ENCODE measurements around the gene POLR2I. TPM values are rescaled to one million over a fixed set of nuclear protein-coding genes. Genes with fewer than 3 reads are reported as not detected.

Gene POLR2I
- total RNA-seq, 1 experiment from 2014 or later: 250 TPM

- ChIA-PET POLR2A (ENCODE audit: unreplicated experiment) (no interaction called here), CTCF (no interaction called here)
- Histone ChIP-seq H3K79me2 (ENCODE audit: low read length) (no peaks in the 10 kb centered on the region), H3F3A (ENCODE audit: low read length, unreplicated experiment) (no peaks in the 10 kb centered on the region), H3K4me1 (ENCODE audit: insufficient read depth, low read length) (no peaks in the 10 kb centered on the region), H2AFZ (ENCODE audit: low read length) (no peak overlapping the region), H3K9me2 (replicated peaks; ENCODE audit: low read length) (no peaks in the 10 kb centered on the region), H3K27ac (ENCODE audit: low read length) (no peak overlapping the region), H3K4me3 (ENCODE audit: low read length) (no peak overlapping the region), H3K4me2 (ENCODE audit: low read length) (no peak overlapping the region), H3K9me3 (ENCODE audit: low read length) (no peaks in the 10 kb centered on the region), H3K36me3 (ENCODE audit: low read depth, low read length) (peaks cover 12% of the 10 kb centered on the region; the same call in 1 of the 2 replicates), H3K27me3 (ENCODE audit: low read length) (no peaks in the 10 kb centered on the region), H4K20me1 (ENCODE audit: low read length) (no peaks in the 10 kb centered on the region), H3K9ac (ENCODE audit: low read length) (no peak overlapping the region)
- no TSS peak for BruUV-seq (replicated peaks)
- intact Hi-C loops (cut with micrococcal nuclease): no loop called here
- ATAC-seq (no peak), DNase-seq (no peak)
- no peak for TF ChIP-seq EZH2phosphoT487 (IDR thresholded peaks at IDR 0.05; ENCODE audit: borderline replicate concordance, low read length)
- TF ChIP-seq, protein P1, sequence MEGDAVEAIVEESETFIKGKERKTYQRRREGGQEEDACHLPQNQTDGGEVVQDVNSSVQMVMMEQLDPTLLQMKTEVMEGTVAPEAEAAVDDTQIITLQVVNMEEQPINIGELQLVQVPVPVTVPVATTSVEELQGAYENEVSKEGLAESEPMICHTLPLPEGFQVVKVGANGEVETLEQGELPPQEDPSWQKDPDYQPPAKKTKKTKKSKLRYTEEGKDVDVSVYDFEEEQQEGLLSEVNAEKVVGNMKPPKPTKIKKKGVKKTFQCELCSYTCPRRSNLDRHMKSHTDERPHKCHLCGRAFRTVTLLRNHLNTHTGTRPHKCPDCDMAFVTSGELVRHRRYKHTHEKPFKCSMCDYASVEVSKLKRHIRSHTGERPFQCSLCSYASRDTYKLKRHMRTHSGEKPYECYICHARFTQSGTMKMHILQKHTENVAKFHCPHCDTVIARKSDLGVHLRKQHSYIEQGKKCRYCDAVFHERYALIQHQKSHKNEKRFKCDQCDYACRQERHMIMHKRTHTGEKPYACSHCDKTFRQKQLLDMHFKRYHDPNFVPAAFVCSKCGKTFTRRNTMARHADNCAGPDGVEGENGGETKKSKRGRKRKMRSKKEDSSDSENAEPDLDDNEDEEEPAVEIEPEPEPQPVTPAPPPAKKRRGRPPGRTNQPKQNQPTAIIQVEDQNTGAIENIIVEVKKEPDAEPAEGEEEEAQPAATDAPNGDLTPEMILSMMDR (conservative IDR thresholded peaks at IDR 0.05; ENCODE audit: low read depth, low read length): no peak
- TF ChIP-seq EZH2 (IDR thresholded peaks at IDR 0.05; ENCODE audit: low read length, unreplicated experiment): no peak
Measured at GRCh38 chr19:36081894-36082293, 32.8 kb downstream of the POLR2I start.

DNA sequence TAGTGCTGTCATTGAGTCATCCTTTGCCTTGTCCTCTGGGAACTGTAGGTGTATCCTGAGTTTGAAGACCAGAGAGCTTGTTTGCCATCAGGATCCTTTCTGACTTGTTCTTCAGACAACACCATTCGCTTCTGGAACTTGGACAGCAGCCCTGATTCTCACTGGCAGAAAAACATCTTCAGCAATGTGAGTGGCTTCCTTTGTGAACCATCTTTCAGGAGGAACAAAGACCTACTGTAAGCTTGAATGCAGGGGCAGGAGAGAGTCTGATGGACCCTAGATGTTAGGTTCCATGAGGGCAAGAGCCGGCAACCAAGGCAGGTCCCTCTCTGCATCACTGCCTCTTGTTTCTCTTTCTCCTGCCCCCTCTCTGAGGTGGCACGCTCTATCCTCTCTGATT, 33.3 kb downstream of the POLR2I start:
- DNase-seq: no peak
- no peaks in the 10 kb centered on the region for H3K79me2 ChIP-seq (ENCODE audit: low read length)
- H3F3A ChIP-seq (ENCODE audit: low read length, unreplicated experiment): no peaks in the 10 kb centered on the region
- no peaks in the 10 kb centered on the region for H3K4me1 ChIP-seq (ENCODE audit: insufficient read depth, low read length)
- no peaks in the 10 kb centered on the region for H3K9me3 ChIP-seq (ENCODE audit: low read length)
- TF ChIP-seq EZH2 (IDR thresholded peaks at IDR 0.05; ENCODE audit: low read length, unreplicated experiment) (no peak), EZH2phosphoT487 (IDR thresholded peaks at IDR 0.05; ENCODE audit: borderline replicate concordance, low read length) (no peak)
- TF ChIP-seq, protein P1 (conservative IDR thresholded peaks at IDR 0.05; ENCODE audit: low read depth, low read length): no peak
- no peak overlapping the region for H3K4me2 ChIP-seq (ENCODE audit: low read length)
- CTCF ChIA-PET: no interaction called here
- peaks cover 12% of the 10 kb centered on the region; the same call in 1 of the 2 replicates for H3K36me3 ChIP-seq (ENCODE audit: low read depth, low read length)
- POLR2A ChIA-PET (ENCODE audit: unreplicated experiment): no interaction called here
- H3K4me3 ChIP-seq (ENCODE audit: low read length): no peak overlapping the region
- no peak overlapping the region for H3K27ac ChIP-seq (ENCODE audit: low read length)
- ATAC-seq: no peak
- no peak overlapping the region for H2AFZ ChIP-seq (ENCODE audit: low read length)
- intact Hi-C loops (cut with micrococcal nuclease): no loop called here
- H4K20me1 ChIP-seq (ENCODE audit: low read length): no peaks in the 10 kb centered on the region
- H3K9ac ChIP-seq (ENCODE audit: low read length): no peak overlapping the region
- H3K27me3 ChIP-seq (ENCODE audit: low read length): no peaks in the 10 kb centered on the region
- no peaks in the 10 kb centered on the region for H3K9me2 ChIP-seq (replicated peaks; ENCODE audit: low read length)
- BruUV-seq (replicated peaks): no TSS peak

GRCh38 chr19:36079389-36079945, 35.2 kb downstream of the POLR2I start:
- ATAC-seq (no peak), DNase-seq (no peak)
- intact Hi-C loops (cut with micrococcal nuclease): no loop called here
- ChIA-PET CTCF (no interaction called here), POLR2A (ENCODE audit: unreplicated experiment) (no interaction called here)
- Histone ChIP-seq H2AFZ (ENCODE audit: low read length) (no peak overlapping the region), H4K20me1 (ENCODE audit: low read length) (no peaks in the 10 kb centered on the region), H3K79me2 (ENCODE audit: low read length) (no peaks in the 10 kb centered on the region), H3K27me3 (ENCODE audit: low read length) (no peaks in the 10 kb centered on the region), H3K4me3 (ENCODE audit: low read length) (no peak overlapping the region), H3F3A (ENCODE audit: low read length, unreplicated experiment) (no peaks in the 10 kb centered on the region), H3K36me3 (ENCODE audit: low read depth, low read length) (peaks cover 12% of the 10 kb centered on the region; the same call in 1 of the 2 replicates), H3K9ac (ENCODE audit: low read length) (no peak overlapping the region), H3K4me2 (ENCODE audit: low read length) (no peak overlapping the region), H3K27ac (ENCODE audit: low read length) (no peak overlapping the region), H3K4me1 (ENCODE audit: insufficient read depth, low read length) (no peaks in the 10 kb centered on the region), H3K9me3 (ENCODE audit: low read length) (no peaks in the 10 kb centered on the region), H3K9me2 (replicated peaks; ENCODE audit: low read length) (no peaks in the 10 kb centered on the region)
- TF ChIP-seq EZH2 (IDR thresholded peaks at IDR 0.05; ENCODE audit: low read length, unreplicated experiment) (no peak), EZH2phosphoT487 (IDR thresholded peaks at IDR 0.05; ENCODE audit: borderline replicate concordance, low read length) (no peak)
- TF ChIP-seq, protein P1 (conservative IDR thresholded peaks at IDR 0.05; ENCODE audit: low read depth, low read length): no peak
- BruUV-seq (replicated peaks): no TSS peak

Data from PC-3 (cell line).